ENCODE results near the gene FOXD4L1. TPM values are rescaled to one million over a fixed set of nuclear protein-coding genes. Genes with fewer than 3 reads are reported as not detected.
"Not testable (repeated sequence)": the region's sequence is repeated elsewhere in the genome, so short reads cannot be mapped to it uniquely, and the experiment has no call there.

The FOXD4L1 gene
- total and polyA plus RNA-seq, 9 of the 15 experiments (the other 6 are each of a cell fraction or from before 2014, with no cell fraction given) = 0.06 to 0.47 (median 0.22) TPM; not detected in 2

DNA sequence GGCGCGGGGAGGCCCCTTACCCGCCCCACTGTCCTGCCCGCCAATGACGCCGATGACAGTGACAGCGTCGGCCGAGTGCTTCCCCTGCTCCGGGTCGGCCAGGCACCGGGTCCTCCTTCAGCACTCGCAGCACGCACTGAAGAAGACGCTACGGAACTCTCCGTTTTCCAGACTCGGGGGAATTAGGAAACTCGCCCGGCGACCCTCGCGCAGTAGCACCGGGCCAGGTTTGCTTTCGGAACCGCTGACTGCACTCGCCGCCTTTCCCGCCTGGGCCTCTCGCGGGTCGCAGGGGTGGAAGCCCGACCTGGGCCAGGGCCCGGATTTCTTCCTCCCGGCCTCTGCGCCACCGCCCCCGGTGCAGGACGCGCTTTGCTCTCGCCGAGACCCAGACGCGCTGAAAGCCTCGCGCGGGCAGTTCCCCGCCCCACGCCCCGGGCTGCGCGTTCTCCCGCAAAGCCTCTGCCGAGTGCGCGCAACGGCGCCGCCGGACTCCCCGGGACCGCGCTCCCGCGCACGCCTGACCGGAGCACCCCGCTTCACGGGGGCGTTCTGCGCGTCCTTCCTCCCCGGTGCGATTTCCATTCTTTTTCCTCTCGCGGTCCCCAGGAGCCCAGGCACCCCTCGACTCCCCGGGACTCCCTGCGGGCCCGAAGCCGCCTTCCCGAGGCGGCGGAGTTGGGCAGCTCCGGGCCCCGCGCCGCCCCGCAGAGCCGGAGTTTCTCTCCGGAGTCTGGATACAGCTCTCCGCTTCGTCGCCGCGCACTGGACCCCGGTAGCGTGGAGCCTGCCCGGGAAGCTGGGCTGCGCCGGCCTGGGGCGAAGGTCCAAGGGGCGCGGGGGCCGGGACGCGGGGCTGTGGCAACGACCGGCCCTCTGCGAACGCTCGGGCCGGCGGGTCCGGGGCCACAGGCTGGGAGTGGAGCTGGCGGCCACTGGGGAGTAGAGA is 4.9 kb downstream of the FOXD4L1 start:
- peak overlapping the region; percentile 66 for H3K4me2 ChIP-seq (ENCODE audit: insufficient read depth, low read length)
- TF ChIP-seq, protein P1, sequence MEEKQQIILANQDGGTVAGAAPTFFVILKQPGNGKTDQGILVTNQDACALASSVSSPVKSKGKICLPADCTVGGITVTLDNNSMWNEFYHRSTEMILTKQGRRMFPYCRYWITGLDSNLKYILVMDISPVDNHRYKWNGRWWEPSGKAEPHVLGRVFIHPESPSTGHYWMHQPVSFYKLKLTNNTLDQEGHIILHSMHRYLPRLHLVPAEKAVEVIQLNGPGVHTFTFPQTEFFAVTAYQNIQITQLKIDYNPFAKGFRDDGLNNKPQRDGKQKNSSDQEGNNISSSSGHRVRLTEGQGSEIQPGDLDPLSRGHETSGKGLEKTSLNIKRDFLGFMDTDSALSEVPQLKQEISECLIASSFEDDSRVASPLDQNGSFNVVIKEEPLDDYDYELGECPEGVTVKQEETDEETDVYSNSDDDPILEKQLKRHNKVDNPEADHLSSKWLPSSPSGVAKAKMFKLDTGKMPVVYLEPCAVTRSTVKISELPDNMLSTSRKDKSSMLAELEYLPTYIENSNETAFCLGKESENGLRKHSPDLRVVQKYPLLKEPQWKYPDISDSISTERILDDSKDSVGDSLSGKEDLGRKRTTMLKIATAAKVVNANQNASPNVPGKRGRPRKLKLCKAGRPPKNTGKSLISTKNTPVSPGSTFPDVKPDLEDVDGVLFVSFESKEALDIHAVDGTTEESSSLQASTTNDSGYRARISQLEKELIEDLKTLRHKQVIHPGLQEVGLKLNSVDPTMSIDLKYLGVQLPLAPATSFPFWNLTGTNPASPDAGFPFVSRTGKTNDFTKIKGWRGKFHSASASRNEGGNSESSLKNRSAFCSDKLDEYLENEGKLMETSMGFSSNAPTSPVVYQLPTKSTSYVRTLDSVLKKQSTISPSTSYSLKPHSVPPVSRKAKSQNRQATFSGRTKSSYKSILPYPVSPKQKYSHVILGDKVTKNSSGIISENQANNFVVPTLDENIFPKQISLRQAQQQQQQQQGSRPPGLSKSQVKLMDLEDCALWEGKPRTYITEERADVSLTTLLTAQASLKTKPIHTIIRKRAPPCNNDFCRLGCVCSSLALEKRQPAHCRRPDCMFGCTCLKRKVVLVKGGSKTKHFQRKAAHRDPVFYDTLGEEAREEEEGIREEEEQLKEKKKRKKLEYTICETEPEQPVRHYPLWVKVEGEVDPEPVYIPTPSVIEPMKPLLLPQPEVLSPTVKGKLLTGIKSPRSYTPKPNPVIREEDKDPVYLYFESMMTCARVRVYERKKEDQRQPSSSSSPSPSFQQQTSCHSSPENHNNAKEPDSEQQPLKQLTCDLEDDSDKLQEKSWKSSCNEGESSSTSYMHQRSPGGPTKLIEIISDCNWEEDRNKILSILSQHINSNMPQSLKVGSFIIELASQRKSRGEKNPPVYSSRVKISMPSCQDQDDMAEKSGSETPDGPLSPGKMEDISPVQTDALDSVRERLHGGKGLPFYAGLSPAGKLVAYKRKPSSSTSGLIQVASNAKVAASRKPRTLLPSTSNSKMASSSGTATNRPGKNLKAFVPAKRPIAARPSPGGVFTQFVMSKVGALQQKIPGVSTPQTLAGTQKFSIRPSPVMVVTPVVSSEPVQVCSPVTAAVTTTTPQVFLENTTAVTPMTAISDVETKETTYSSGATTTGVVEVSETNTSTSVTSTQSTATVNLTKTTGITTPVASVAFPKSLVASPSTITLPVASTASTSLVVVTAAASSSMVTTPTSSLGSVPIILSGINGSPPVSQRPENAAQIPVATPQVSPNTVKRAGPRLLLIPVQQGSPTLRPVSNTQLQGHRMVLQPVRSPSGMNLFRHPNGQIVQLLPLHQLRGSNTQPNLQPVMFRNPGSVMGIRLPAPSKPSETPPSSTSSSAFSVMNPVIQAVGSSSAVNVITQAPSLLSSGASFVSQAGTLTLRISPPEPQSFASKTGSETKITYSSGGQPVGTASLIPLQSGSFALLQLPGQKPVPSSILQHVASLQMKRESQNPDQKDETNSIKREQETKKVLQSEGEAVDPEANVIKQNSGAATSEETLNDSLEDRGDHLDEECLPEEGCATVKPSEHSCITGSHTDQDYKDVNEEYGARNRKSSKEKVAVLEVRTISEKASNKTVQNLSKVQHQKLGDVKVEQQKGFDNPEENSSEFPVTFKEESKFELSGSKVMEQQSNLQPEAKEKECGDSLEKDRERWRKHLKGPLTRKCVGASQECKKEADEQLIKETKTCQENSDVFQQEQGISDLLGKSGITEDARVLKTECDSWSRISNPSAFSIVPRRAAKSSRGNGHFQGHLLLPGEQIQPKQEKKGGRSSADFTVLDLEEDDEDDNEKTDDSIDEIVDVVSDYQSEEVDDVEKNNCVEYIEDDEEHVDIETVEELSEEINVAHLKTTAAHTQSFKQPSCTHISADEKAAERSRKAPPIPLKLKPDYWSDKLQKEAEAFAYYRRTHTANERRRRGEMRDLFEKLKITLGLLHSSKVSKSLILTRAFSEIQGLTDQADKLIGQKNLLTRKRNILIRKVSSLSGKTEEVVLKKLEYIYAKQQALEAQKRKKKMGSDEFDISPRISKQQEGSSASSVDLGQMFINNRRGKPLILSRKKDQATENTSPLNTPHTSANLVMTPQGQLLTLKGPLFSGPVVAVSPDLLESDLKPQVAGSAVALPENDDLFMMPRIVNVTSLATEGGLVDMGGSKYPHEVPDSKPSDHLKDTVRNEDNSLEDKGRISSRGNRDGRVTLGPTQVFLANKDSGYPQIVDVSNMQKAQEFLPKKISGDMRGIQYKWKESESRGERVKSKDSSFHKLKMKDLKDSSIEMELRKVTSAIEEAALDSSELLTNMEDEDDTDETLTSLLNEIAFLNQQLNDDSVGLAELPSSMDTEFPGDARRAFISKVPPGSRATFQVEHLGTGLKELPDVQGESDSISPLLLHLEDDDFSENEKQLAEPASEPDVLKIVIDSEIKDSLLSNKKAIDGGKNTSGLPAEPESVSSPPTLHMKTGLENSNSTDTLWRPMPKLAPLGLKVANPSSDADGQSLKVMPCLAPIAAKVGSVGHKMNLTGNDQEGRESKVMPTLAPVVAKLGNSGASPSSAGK (IDR thresholded peaks at IDR 0.05) = peak; percentile 58
- TF ChIP-seq, protein P2, sequence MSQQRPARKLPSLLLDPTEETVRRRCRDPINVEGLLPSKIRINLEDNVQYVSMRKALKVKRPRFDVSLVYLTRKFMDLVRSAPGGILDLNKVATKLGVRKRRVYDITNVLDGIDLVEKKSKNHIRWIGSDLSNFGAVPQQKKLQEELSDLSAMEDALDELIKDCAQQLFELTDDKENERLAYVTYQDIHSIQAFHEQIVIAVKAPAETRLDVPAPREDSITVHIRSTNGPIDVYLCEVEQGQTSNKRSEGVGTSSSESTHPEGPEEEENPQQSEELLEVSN (IDR thresholded peaks at IDR 0.05; ENCODE audit: borderline replicate concordance in 1 of 2, extremely low read depth in 1 of 2, insufficient read depth in 1 of 2, insufficient read length in 1 of 2, low read depth in 1 of 2, low read length in 1 of 2, poor library complexity in 1 of 2, severe bottlenecking in 1 of 2) = peak in 1 of 2 experiments; percentile 56
- TF ChIP-seq NRF1 (conservative IDR thresholded peaks at IDR 0.05 in 1 of 2, IDR thresholded peaks at IDR 0.05 in 1 of 2) (peak; percentile 67 to 68), RBFOX2 (IDR thresholded peaks at IDR 0.05; ENCODE audit: low read depth, low read length) (0 out of 2 replicates have a peak, but pooled peaks have one; percentile 33)
- TF ChIP-seq, protein P3, sequence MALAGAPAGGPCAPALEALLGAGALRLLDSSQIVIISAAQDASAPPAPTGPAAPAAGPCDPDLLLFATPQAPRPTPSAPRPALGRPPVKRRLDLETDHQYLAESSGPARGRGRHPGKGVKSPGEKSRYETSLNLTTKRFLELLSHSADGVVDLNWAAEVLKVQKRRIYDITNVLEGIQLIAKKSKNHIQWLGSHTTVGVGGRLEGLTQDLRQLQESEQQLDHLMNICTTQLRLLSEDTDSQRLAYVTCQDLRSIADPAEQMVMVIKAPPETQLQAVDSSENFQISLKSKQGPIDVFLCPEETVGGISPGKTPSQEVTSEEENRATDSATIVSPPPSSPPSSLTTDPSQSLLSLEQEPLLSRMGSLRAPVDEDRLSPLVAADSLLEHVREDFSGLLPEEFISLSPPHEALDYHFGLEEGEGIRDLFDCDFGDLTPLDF (CRISPR knock-in tag; IDR thresholded peaks at IDR 0.05) = 0 out of 2 replicates have a peak, but pooled peaks have one; percentile 25

More for the DNA sequence above, 4.9 kb downstream of the FOXD4L1 start:
- H3K9me1 ChIP-seq (ENCODE audit: control insufficient read depth, insufficient read depth, low read length); H4K20me1 ChIP-seq (replicated peaks; ENCODE audit: control insufficient read depth, insufficient read depth, low read length); intact Hi-C loops (cut with micrococcal nuclease); CTCF ChIA-PET (ENCODE audit: low intra/inter-chr PET ratio); BruUV-seq (replicated peaks); in situ Hi-C loops (cut with MboI); FAIRE-seq; H3K27me3 ChIP-seq (ENCODE audit: control insufficient read depth in 2 of 2, insufficient read depth in 2 of 2, low read length in 2 of 2); POLR2A ChIA-PET; H3K27ac ChIP-seq (ENCODE audit: extremely low read depth, low read depth, low read length); H3K36me3 ChIP-seq (ENCODE audit: control insufficient read depth, insufficient read depth, low read length); H3K9me3 ChIP-seq (replicated peaks; ENCODE audit: control insufficient read depth, insufficient read depth, low read depth, low read length); H3K79me2 ChIP-seq (ENCODE audit: control insufficient read depth, insufficient read depth, low read length): not testable (repeated sequence)
- H3K4me1 ChIP-seq (replicated peaks in 1 of 2; ENCODE audit: control insufficient read depth in 2 of 2, insufficient read depth in 2 of 2, low read length in 2 of 2) = peaks cover 2 to 18% of the 10 kb centered on the region in 2 experiments; a peak in 2 of 5 replicates
- peak; percentile 19 to 42 (median 26) for DNase-seq (ENCODE audit: extremely low read depth in 1 of 4, low spot score in 3 of 4)
- 2% methylated on average over 46 of the region's 116 CpGs for WGBS (ENCODE audit: insufficient coverage, low coverage, missing lambda C conversion rate)
- ATAC-seq = peak; percentile 85
- H3K9ac ChIP-seq (ENCODE audit: insufficient read depth in 1 of 2, low read depth in 2 of 2, low read length in 2 of 2) = peak overlapping the region in 1 of 2 experiments; percentile 89; a peak in 2 of 4 replicates
- peak overlapping the region; percentile 49 for H3K4me3 ChIP-seq
- H2AFZ ChIP-seq (ENCODE audit: low read depth, low read length) = peak overlapping the region; percentile 84

Data from K562 (cell line).